WTC11 (cell line): Measurements from ENCODE around the gene PTPMT1. TPM values are rescaled to one million over a fixed set of nuclear protein-coding genes. Genes with fewer than 3 reads are reported as not detected.
A peak's percentile ranks its signal among the peaks of the same experiment; 100 is the strongest.

Experiments used
- ATAC-seq: fragments of 200-7000 bp; cut with Tn5 transposase; 2 replicates; pipeline ENCODE4 v1.10.0; 2021; ENCODE audit warnings: mild to moderate bottlenecking, moderate library complexity
- CTCF ChIA-PET: fragments of 300-600 bp; sonication (Branson Sonifier 250); formaldehyde crosslinking; loops from one replicate; lab custom pipeline; 2021; ENCODE audit warnings: antibody characterized with exemption; lab: Charles Lee
- POLR2A ChIA-PET: fragments of 350-600 bp; sonication (Branson Sonifier 250); formaldehyde crosslinking; loops from one replicate; lab custom pipeline; 2021; ENCODE audit warnings: antibody characterized with exemption; lab: Charles Lee
- DNase-seq: peaks from one replicate; pipeline ENCODE4 v3.0.0; 2021; ENCODE audit warnings: low spot score
- H3K27ac Mint-ChIP-seq: 2 replicates; pipeline ENCODE4 v1.8.0; 2021; ENCODE audit warnings: mixed read lengths
- H3K27me3 Mint-ChIP-seq: 2 replicates; pipeline ENCODE4 v1.8.0; 2021; ENCODE audit warnings: low read depth, mild to moderate bottlenecking, moderate library complexity, mixed read lengths
- H3K36me3 Mint-ChIP-seq: 2 replicates; pipeline ENCODE4 v1.8.0; 2021; ENCODE audit warnings: mixed read lengths
- H3K4me1 Mint-ChIP-seq: 2 replicates; pipeline ENCODE4 v1.8.0; 2022; ENCODE audit warnings: mixed read lengths
- H3K4me3 Mint-ChIP-seq: 2 replicates; pipeline ENCODE4 v1.8.0; 2021; ENCODE audit warnings: mild to moderate bottlenecking, moderate library complexity, mixed read lengths
- H3K9me3 Mint-ChIP-seq: 2 replicates; pipeline ENCODE4 v1.8.0; 2021; ENCODE audit warnings: mixed read lengths
- ARID4B ChIP-seq: sonication (generic); formaldehyde crosslinking; IDR thresholded peaks from 2 replicates; pipeline ENCODE4 v1.8.0; 2023; ENCODE audit warnings: missing genetic modification reagents, mild to moderate bottlenecking, borderline replicate concordance
- ATF2 ChIP-seq: sonication (generic); formaldehyde crosslinking; IDR thresholded peaks from 2 replicates; pipeline ENCODE4 v1.8.1; 2022; ENCODE audit warnings: low read depth, missing genetic modification reagents, borderline replicate concordance
- ATF3 ChIP-seq: sonication (generic); formaldehyde crosslinking; conservative IDR thresholded peaks from 2 replicates; pipeline ENCODE4 v1.8.1; 2022; ENCODE audit warnings: mild to moderate bottlenecking, missing genetic modification reagents
- ATF6 ChIP-seq: sonication (generic); formaldehyde crosslinking; IDR thresholded peaks from 2 replicates; pipeline ENCODE4 v1.8.1; 2023; ENCODE audit warnings: mild to moderate bottlenecking, missing genetic modification reagents
- CBFB ChIP-seq: sonication (generic); formaldehyde crosslinking; IDR thresholded peaks from 2 replicates; pipeline ENCODE4 v1.8.1; 2022; ENCODE audit warnings: mild to moderate bottlenecking, low read depth, missing genetic modification reagents
- ETV6 ChIP-seq: sonication (generic); formaldehyde crosslinking; IDR thresholded peaks from 2 replicates; pipeline ENCODE4 v1.8.1; 2022; ENCODE audit warnings: mild to moderate bottlenecking, missing genetic modification reagents
- FOXK1 ChIP-seq: sonication (generic); formaldehyde crosslinking; IDR thresholded peaks from 2 replicates; pipeline ENCODE4 v1.8.0; 2022; ENCODE audit warnings: mild to moderate bottlenecking, moderate library complexity, missing genetic modification reagents
- GABPB1 ChIP-seq: sonication (generic); formaldehyde crosslinking; IDR thresholded peaks from 2 replicates; pipeline ENCODE4 v1.8.1; 2023; ENCODE audit warnings: mild to moderate bottlenecking, missing genetic modification reagents
- IRF2 ChIP-seq: sonication (generic); formaldehyde crosslinking; IDR thresholded peaks from 2 replicates; pipeline ENCODE4 v1.8.0; 2022; ENCODE audit warnings: low read depth, missing genetic modification reagents, borderline replicate concordance
- MYBL2 ChIP-seq: sonication (generic); formaldehyde crosslinking; IDR thresholded peaks from 2 replicates; pipeline ENCODE4 v1.8.1; 2023; ENCODE audit warnings: mild to moderate bottlenecking, moderate library complexity, missing genetic modification reagents
- NR2C2 ChIP-seq: sonication (generic); formaldehyde crosslinking; IDR thresholded peaks from 2 replicates; pipeline ENCODE4 v1.8.0; 2022; ENCODE audit warnings: mild to moderate bottlenecking, missing genetic modification reagents
- RELA ChIP-seq: sonication (generic); formaldehyde crosslinking; IDR thresholded peaks from 2 replicates; pipeline ENCODE4 v1.8.1; 2022; ENCODE audit warnings: missing genetic modification reagents, mild to moderate bottlenecking, borderline replicate concordance
- RORB ChIP-seq: fragments of 250-450 bp; sonication (Bioruptor Pico); IDR thresholded peaks from 2 replicates; pipeline ENCODE4 v1.9.0; 2021; ENCODE audit warnings: mild to moderate bottlenecking
- SOX15 ChIP-seq: fragments of 250-450 bp; sonication (Bioruptor Pico); IDR thresholded peaks from 2 replicates; pipeline ENCODE4 v1.9.0; 2021; ENCODE audit warnings: mild to moderate bottlenecking
- ZMAT4 ChIP-seq: fragments of 250-450 bp; sonication (Bioruptor Pico); IDR thresholded peaks from 2 replicates; pipeline ENCODE4 v1.9.0; 2021; ENCODE audit warnings: mild to moderate bottlenecking
- ZNF121 ChIP-seq: sonication (generic); formaldehyde crosslinking; IDR thresholded peaks from 2 replicates; pipeline ENCODE4 v1.8.0; 2023; ENCODE audit warnings: missing genetic modification reagents
- total RNA-seq: library from RNA; stranded (reverse); gene quantifications from 3 replicates; pipeline ENCODE4 v1.2.3, GENCODE V29; 2021
- TF ChIP-seq, protein P1 (sequence below): fragments of 250-450 bp; sonication (Bioruptor Pico); IDR thresholded peaks from 2 replicates; pipeline ENCODE4 v1.8.0; 2021; ENCODE audit warnings: mild to moderate bottlenecking

Gene PTPMT1
- total RNA-seq, 1 experiment from 2014 or later: 49.5 TPM

GRCh38 chr11:47550288-47551047, 14.9 kb upstream of the PTPMT1 start (continued):
- TF ChIP-seq ATF3 (CRISPR knock-in tag): no peak
- TF ChIP-seq ATF6 (CRISPR knock-in tag): no peak
- no peak for TF ChIP-seq ATF2 (CRISPR knock-in tag)
- TF ChIP-seq FOXK1: no peak
- no peak for TF ChIP-seq NR2C2 (CRISPR knock-in tag)

GRCh38 chr11:47551086-47551485, 14.3 kb upstream of the PTPMT1 start:
- POLR2A ChIA-PET: interaction anchor here (0.7 kb wide), 1 partner anchor 300 kb away, joined by 3 read pairs; no protein-coding TSS in a partner anchor
- H3K9me3 Mint-ChIP-seq: no peaks in the 10 kb centered on the region
- H3K27ac Mint-ChIP-seq: peak overlapping the region; percentile 89
- H3K4me3 Mint-ChIP-seq: peak overlapping the region; percentile 95
- peaks cover 18% of the 10 kb centered on the region for H3K36me3 Mint-ChIP-seq
- ATAC-seq (no peak), DNase-seq (no peak)
- CTCF ChIA-PET: interaction anchor here (0.6 to 1.7 kb wide), 10 partner anchors 9 to 108 kb away, joined by 3 to 9 read pairs (median 3); no protein-coding TSS in a partner anchor
- H3K4me1 Mint-ChIP-seq: peaks cover 38% of the 10 kb centered on the region
- no peak for TF ChIP-seq MYBL2 (CRISPR knock-in tag)
- TF ChIP-seq SOX15: no peak
- no peaks in the 10 kb centered on the region for H3K27me3 Mint-ChIP-seq

- ATAC-seq (peak; percentile 3; the same call in 1 of the 2 replicates), DNase-seq (peak; percentile 39)
- Mint-ChIP-seq H3K27ac (peak overlapping the region; percentile 91), H3K4me1 (peaks cover 38% of the 10 kb centered on the region), H3K36me3 (peaks cover 15% of the 10 kb centered on the region), H3K9me3 (no peaks in the 10 kb centered on the region), H3K27me3 (no peaks in the 10 kb centered on the region), H3K4me3 (peak overlapping the region; percentile 95)
- no peak for TF ChIP-seq RELA
- TF ChIP-seq ZMAT4: no peak
- TF ChIP-seq ETV6 (CRISPR knock-in tag): peak; percentile 18; the same call in 1 of the 2 replicates
- no peak for TF ChIP-seq CBFB (CRISPR knock-in tag)
- POLR2A ChIA-PET: interaction anchor here (0.7 to 0.9 kb wide), 3 partner anchors 13 to 298 kb away, joined by 3 read pairs; no protein-coding TSS in a partner anchor
- CTCF ChIA-PET: interaction anchor here (0.8 to 1.7 kb wide), 10 partner anchors 10 to 294 kb away, joined by 3 to 9 read pairs (median 3); partner anchors contain the start of genes NR1H3 and PTPMT1
These were observed 13.3 kb upstream of the PTPMT1 start for GRCh38 chr11:47552056-47552565.

GRCh38 chr11:47552566-47553405, 12.6 kb upstream of the PTPMT1 start, which contains the start of gene CELF1:
Gene CELF1 (minus strand): TSS chr11:47553132. CDS start chr11:47499523, 53,609 bp downstream.
- peak within 1 kb of the TSS; percentile 96 for H3K27ac Mint-ChIP-seq
- H3K9me3 Mint-ChIP-seq: no peaks in the 10 kb centered on the region
- DNase-seq: peak; percentile 92
- POLR2A ChIA-PET: interaction anchor here (1.0 kb wide), 1 partner anchor 14 kb away, joined by 5 read pairs; no protein-coding TSS in a partner anchor
- H3K36me3 Mint-ChIP-seq: peaks cover 15% of the 10 kb centered on the region
- peaks cover 35% of the 10 kb centered on the region for H3K4me1 Mint-ChIP-seq
- H3K27me3 Mint-ChIP-seq: no peaks in the 10 kb centered on the region
- CTCF ChIA-PET: interaction anchor here (0.6 to 1.7 kb wide), 37 partner anchors 9 to 641 kb away, joined by 3 to 13 read pairs (median 4); partner anchors contain the start of genes KBTBD4, NDUFS3, NR1H3 and PSMC3
- ATAC-seq: peak; percentile 95
- peak within 1 kb of the TSS; percentile 95 for H3K4me3 Mint-ChIP-seq
- no peak for TF ChIP-seq IRF2 (CRISPR knock-in tag)
- no peak for TF ChIP-seq ZNF121
- TF ChIP-seq, protein P1, sequence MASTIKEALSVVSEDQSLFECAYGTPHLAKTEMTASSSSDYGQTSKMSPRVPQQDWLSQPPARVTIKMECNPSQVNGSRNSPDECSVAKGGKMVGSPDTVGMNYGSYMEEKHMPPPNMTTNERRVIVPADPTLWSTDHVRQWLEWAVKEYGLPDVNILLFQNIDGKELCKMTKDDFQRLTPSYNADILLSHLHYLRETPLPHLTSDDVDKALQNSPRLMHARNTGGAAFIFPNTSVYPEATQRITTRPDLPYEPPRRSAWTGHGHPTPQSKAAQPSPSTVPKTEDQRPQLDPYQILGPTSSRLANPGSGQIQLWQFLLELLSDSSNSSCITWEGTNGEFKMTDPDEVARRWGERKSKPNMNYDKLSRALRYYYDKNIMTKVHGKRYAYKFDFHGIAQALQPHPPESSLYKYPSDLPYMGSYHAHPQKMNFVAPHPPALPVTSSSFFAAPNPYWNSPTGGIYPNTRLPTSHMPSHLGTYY: no peak
- peak; percentile 79 for TF ChIP-seq GABPB1 (CRISPR knock-in tag)
- TF ChIP-seq RORB: no peak
- TF ChIP-seq FOXK1: 0 out of 2 replicates have a peak, but pooled peaks have one; percentile 50
- peak; percentile 15; the same call in 1 of the 2 replicates for TF ChIP-seq ARID4B (CRISPR knock-in tag)
